Breast epithelium (tissue), 4 donors: ENCODE results near the gene COL18A1. TPM values are rescaled to one million over a fixed set of nuclear protein-coding genes. Genes with fewer than 3 reads are reported as not detected.

Experiments used
- DNase-seq, 2 donors: peaks; one replicate each; pipeline ENCODE4 v3.0.0-alpha.2; 2019; ENCODE audit warnings: low spot score in 2 of 2
- H3K27ac ChIP-seq, 2 donors: fragments of 200-600 bp; sonication (generic) in 1 of 2; one replicate each; pipeline ENCODE4 v1.5.1; 2016 to 2019; ENCODE audit warnings: mild to moderate bottlenecking in 1 of 2
- H3K27me3 ChIP-seq, 2 donors: fragments of 200-600 bp; sonication (generic) in 1 of 2; one replicate each; pipeline versions ENCODE4 v1.5.1 to v1.6.0; 2017 to 2019; ENCODE audit warnings: control low read depth in 1 of 2, mild to moderate bottlenecking in 1 of 2
- H3K36me3 ChIP-seq: fragments of 200-600 bp; one replicate; pipeline ENCODE4 v1.5.1; 2019
- H3K4me1 ChIP-seq, 2 donors: fragments of 200-600 bp; sonication (generic); one replicate each; pipeline ENCODE4 v1.5.1; 2016 to 2019; ENCODE audit warnings: control low read depth in 1 of 2
- H3K4me3 ChIP-seq, 3 donors: fragments of 200-600 bp; sonication (generic); 1 replicate in 2 of 3; 2 replicates in 1 of 3; pipeline ENCODE4 v1.5.1; 2016 to 2019; ENCODE audit warnings: mild to moderate bottlenecking in 3 of 3, moderate library complexity in 2 of 3
- H3K9me3 ChIP-seq, 2 donors: fragments of 200-600 bp; sonication (generic) in 1 of 2; one replicate each; pipeline ENCODE4 v1.5.1; 2016 to 2019; ENCODE audit warnings: control low read depth in 1 of 2
- CTCF ChIP-seq, 3 donors: fragments of 450-650 bp; IDR thresholded peaks; one replicate each; pipeline ENCODE4 v1.5.1; 2016 to 2017; ENCODE audit warnings: antibody characterized with exemption in 3 of 3, mild to moderate bottlenecking in 3 of 3, moderate library complexity in 3 of 3
- POLR2A ChIP-seq: fragments of 450-650 bp; IDR thresholded peaks from one replicate; pipeline ENCODE4 v1.6.1; 2016; ENCODE audit warnings: antibody characterized with exemption, mild to moderate bottlenecking, moderate library complexity
- POLR2AphosphoS5 ChIP-seq, 3 donors: sonication (generic); formaldehyde crosslinking; IDR thresholded peaks; one replicate each; pipeline ENCODE4 v1.6.1; 2017; ENCODE audit warnings: antibody characterized with exemption in 3 of 3
- intact Hi-C: fragments of 100-400 bp; cut with DNase I; formaldehyde crosslinking; loops from one replicate; pipeline ENCODE4 v1.15.1; 2023; ENCODE audit warnings: low total_unique reads
- total RNA-seq, 3 donors: library from RNA; depleted of rRNA; stranded (reverse); fragments of >200 nt; gene quantifications; one replicate each; pipeline ENCODE4 v1.1.0, GENCODE V29; 2016

The COL18A1 gene
- total RNA-seq, 3 donors from 2014 or later, result 48.3 to 62.9 (median 55.8) TPM

- no peak for DNase-seq
- no peak for TF ChIP-seq CTCF (IDR thresholded peaks at IDR 0.05)
- no peak for TF ChIP-seq POLR2A
- no peak for TF ChIP-seq POLR2AphosphoS5 (IDR thresholded peaks at IDR 0.05)
- intact Hi-C loops, result loop anchor here (10.0 kb wide), 1 partner anchor 90 kb away; no protein-coding TSS in a partner anchor
- Histone ChIP-seq H3K4me3 (no peak overlapping the region), H3K9me3 (no peaks in the 10 kb centered on the region), H3K27ac (no peak overlapping the region), H3K4me1 (peaks cover 5 to 12% of the 10 kb centered on the region in 2 donors), H3K36me3 (no peaks in the 10 kb centered on the region), H3K27me3 (no peaks in the 10 kb centered on the region)
Observed at GRCh38 chr21:45414396-45415187, 9.6 kb downstream of the COL18A1 start.

GRCh38 chr21:45415188-45415942 lies 10.4 kb downstream of the COL18A1 start:
- no peak for DNase-seq
- TF ChIP-seq POLR2A, result no peak
- TF ChIP-seq CTCF (IDR thresholded peaks at IDR 0.05), result no peak
- no peak for TF ChIP-seq POLR2AphosphoS5 (IDR thresholded peaks at IDR 0.05)
- Histone ChIP-seq H3K9me3 (no peaks in the 10 kb centered on the region), H3K4me3 (no peak overlapping the region), H3K4me1 (peaks cover 0 to 8% of the 10 kb centered on the region in 2 donors), H3K36me3 (no peaks in the 10 kb centered on the region), H3K27ac (no peak overlapping the region), H3K27me3 (no peaks in the 10 kb centered on the region)
- intact Hi-C loops, result loop anchor here (10.0 kb wide), 1 partner anchor 91 kb away; no protein-coding TSS in a partner anchor

GRCh38 chr21:45415943-45416611 lies 11.1 kb downstream of the COL18A1 start:
- intact Hi-C loops, result loop anchor here (10.0 kb wide), 1 partner anchor 91 kb away; no protein-coding TSS in a partner anchor
- no peak overlapping the region for H3K27ac ChIP-seq
- TF ChIP-seq POLR2AphosphoS5 (IDR thresholded peaks at IDR 0.05), result no peak
- no peak for TF ChIP-seq CTCF (IDR thresholded peaks at IDR 0.05)
- TF ChIP-seq POLR2A, result no peak
- no peak overlapping the region for H3K4me3 ChIP-seq
- H3K9me3 ChIP-seq, result no peaks in the 10 kb centered on the region
- no peak for DNase-seq
- no peaks in the 10 kb centered on the region for H3K27me3 ChIP-seq
- no peaks in the 10 kb centered on the region for H3K36me3 ChIP-seq
- H3K4me1 ChIP-seq, result peaks cover 3 to 8% of the 10 kb centered on the region in 2 donors

GRCh38 chr21:45416620-45417019 lies 11.7 kb downstream of the COL18A1 start:
- TF ChIP-seq POLR2A (no peak), CTCF (IDR thresholded peaks at IDR 0.05) (no peak), POLR2AphosphoS5 (IDR thresholded peaks at IDR 0.05) (no peak)
- H3K4me3 ChIP-seq, result no peak overlapping the region
- no peak for DNase-seq
- no peaks in the 10 kb centered on the region for H3K27me3 ChIP-seq
- intact Hi-C loops, result loop anchor here (10.0 kb wide), 1 partner anchor 92 kb away; no protein-coding TSS in a partner anchor
- no peak overlapping the region for H3K27ac ChIP-seq
- H3K36me3 ChIP-seq, result no peaks in the 10 kb centered on the region
- peaks cover 7 to 12% of the 10 kb centered on the region in 2 donors for H3K4me1 ChIP-seq
- H3K9me3 ChIP-seq, result no peaks in the 10 kb centered on the region
